ENCODE measurements around the gene SDCCAG8.

GRCh38 chr1:243447347-243447746 lies 191.5 kb downstream of the SDCCAG8 start:
- no peak for TF ChIP-seq CTCF (IDR thresholded peaks at IDR 0.05)
- no peak for TF ChIP-seq ZFX (IDR thresholded peaks at IDR 0.05; ENCODE audit: borderline replicate concordance)
